Stimulated activated CD8-positive, alpha-beta memory T cell treated with anti-CD3 and anti-CD28 coated beads, Interleukin-4, amount 100 ng/mL, for 48 hours (primary cell): ENCODE data around the gene CHST5.
A peak's percentile ranks its signal among the peaks of the same experiment; 100 is the strongest.

ENCODE experiments used
- DNase-seq: peaks from one replicate; pipeline ENCODE4 v3.0.0-alpha.2; 2020

The CHST5 gene

DNA sequence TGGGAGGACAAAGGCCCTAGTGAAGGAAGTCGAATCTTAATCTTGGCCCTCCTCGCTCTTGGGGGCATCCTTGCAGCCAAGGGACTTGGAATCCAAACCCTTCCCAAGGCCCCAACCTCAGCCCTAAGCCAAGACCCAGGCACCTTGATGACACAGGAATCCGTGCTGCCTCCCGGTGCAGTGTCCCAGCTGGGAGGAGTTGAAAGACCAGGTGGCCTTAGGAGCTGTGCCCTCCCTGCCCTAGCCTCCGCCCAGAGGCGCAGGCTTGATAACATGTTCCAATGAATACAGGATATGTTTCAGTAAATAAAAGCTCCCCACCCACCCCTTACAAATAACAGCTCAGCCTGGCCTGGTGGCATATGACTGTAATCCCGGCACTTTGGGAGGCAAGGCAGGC lies at the start of gene CHST5:
Gene CHST5, minus strand, starts transcription at position 208 of the 400 bp plus-strand sequence. CDS start 5,724 bp downstream, outside the sequence.
- DNase-seq, result no peak

DNA sequence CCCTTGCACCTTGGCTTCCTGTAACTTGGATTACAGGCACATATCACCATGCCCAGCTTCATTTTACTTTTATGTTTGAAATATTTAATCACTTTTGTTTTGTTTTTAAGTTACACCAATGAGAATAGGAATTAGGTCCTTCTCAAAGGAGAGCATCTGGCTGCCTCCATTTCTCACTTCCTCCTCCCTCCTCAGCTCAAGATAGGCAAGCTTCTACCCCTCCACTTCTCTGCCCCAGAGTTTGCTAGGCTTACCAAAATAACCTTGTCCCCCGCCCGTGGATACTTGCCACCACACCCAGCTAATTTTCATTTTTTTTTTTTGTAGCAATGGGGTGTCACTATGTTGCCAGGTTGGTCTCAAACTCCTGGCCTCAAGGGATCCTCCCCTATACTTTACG lies 48.2 kb upstream of the CHST5 start:
- no peak for DNase-seq

DNA sequence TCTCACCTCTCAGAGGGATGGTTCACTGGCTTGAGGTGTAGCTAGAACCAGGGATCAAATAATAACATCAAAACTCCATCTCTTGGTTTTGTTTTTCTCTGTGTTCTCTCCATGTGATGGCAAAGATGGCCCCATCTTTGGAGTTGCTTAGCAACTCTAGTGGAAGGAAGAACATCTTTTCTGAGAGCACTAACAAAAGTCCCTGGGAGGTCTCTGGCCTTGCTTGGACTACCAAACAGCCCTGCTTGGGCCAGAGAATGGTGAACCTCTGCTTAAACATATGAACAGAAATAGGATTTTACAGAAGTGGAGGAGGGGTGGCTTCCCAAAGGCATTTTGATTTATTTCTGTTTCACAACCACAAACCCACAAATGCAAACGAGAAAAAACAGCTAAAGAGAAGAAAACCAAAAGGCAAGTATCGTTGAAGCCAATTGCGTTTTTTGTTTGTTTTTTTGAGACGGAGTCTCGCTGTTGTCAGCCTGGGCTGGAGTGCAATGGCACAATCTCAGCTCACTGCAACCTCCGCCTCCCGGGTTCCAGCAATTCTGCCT lies 43.5 kb upstream of the CHST5 start:
- DNase-seq, result no peak

DNA sequence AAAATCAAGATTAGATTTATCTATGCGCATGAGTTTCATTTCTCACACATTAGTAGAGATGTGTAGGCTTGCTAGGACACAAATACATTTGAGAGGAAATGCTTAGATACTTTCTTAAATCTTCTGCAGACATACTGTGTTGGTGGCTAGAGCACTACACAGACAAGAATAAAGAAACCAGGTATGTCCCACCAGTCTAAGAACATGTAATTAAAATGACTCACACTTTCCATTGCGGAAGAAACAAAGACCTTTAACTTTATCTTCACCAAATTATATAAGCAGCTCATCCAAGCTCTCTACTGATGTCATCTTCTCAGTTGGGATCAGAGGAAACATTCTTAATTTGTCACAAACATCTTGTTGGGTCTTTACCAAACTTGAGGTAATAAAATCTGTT lies 42.8 kb upstream of the CHST5 start:
- DNase-seq, result no peak

DNA sequence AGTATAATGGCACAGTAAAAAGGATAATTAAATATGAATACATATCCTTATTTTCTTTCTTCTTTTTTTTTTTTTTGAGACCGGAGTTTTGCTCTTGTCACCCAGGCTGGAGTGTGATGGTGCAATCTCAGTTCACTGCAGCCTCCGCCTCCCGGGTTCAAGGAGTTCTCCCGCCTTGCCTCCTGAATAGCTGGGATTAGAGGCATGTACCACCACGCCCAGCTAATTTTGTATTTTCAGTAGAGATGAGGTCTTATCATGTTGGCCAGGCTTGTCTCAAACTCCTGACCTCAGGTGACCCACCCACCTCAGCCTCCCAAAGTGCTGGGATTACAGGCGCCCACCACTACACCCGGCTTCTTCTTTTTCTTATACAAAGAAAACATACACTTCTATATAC lies 42.3 kb upstream of the CHST5 start:
- DNase-seq, result no peak

DNA sequence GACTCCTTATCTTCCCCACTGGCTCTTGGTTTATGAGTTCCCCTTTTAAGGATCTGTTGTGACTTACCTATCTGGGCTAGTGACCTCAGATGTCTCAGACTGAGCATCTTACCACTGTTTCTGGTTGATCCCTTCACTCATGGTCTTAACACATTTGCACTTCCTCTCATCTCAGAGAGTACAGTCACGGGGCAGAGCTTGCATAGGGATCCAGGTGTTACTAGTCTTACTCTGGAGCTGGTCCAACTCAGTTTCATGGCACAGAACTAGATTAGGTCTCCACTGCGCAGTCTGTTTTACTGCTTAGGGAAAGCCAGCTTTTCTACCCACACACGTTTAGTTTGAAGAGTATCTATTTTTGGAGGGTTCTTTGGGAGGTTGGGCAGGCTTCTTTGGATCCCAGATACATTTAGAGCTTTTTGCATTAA lies 40.5 kb upstream of the CHST5 start:
- no peak for DNase-seq

DNA sequence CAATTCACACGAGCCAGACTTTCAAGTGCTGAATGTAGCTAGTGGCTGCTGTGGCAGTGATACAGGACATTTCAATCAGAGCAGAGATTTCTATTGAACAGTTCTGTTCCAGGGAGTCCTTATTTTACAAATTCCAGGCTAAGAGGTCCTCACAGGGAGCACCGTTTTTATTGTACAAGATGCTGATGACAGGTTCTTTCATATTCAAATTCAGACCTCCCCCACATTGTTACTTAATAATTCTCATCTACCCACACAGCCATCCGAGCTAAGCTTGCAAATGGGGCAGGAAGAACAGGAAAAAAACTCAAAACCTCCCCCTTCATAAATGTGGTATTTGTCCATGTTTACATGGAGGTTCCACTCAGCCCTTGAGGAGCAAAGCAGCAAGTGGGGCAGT lies 40.0 kb upstream of the CHST5 start:
- DNase-seq, result no peak

DNA sequence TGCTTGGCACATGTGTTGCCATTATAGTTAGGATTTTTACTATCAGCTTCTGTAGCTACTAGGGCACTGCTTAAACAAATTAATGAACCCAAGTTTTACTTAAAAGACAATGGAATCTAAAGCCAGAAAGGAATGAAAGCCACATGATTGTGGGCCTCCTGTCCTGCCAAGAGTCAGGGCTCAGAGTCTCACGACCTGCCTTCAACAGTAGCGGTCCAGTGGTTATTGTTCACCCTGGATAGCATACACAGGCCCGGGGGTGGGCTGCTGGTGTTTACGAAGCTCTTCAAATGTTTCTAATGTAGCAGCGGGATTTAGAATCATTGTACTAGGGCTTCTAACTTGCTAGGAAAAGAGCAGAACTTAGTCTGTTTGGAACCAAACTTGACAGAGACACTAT lies 38.0 kb upstream of the CHST5 start:
- no peak for DNase-seq

DNA sequence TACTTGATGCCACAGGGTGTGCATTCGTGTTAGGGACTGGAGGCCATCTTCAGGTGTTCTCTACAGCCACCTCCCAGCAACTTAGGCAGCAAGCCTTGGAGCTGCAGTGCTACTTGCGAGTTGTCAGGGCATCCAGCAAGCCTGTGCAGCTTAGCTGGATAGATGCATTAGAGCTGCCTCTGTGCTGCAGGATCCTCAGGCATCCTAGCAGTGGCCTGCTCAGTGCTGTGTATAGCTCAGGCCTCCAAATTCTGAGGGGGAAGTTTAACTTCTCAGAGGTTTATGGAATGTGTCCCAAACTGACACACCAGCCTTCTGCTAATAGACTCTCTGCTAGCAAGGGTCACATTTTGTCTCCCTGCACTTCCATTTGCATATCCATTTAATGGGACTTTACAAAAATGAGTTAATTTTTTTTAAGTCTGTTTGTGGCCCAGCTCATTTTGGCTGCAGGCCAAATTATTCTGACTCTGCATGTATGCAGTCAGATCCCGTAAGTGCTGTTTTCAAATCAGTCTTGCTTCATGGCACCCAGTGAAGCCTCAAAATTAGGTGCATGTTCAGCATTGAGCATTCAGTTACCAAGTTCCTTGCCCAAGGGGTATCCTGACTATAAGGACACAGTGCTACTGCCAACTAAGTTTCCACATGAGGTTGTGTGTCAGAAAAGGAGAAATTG lies 37.1 kb upstream of the CHST5 start:
- no peak for DNase-seq

DNA sequence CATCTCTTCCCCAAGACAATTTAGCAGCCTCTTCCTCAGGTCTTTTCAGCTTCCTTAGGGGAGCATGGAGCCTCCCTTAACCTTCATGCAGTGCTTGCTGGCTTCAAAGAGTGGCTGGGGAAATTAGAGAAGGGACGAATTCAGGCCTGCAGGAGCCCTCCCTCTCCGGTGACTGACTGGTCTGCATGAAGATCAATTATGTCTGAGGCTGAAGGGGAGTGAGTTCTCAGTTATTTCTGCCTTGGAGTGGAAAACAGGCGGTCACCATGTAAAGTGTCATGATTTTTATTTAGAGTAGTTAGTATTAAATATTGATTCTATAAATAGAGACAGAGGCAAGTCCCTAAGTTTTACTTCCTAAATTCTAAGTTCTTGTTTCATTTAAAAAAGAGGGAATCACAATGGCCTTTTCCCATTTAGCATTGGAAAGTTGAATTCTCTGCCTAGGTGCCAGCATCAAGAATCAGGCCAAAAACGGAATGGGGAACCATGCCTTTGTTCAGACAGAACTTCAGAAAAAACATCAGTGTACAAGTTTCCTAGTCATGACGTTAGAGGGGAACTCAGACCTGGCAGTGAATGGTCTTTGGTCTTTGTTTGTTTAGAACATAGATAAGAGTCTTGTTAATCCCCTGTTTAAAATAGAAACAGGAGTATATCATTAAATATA lies 34.6 kb upstream of the CHST5 start:
- no peak for DNase-seq

DNA sequence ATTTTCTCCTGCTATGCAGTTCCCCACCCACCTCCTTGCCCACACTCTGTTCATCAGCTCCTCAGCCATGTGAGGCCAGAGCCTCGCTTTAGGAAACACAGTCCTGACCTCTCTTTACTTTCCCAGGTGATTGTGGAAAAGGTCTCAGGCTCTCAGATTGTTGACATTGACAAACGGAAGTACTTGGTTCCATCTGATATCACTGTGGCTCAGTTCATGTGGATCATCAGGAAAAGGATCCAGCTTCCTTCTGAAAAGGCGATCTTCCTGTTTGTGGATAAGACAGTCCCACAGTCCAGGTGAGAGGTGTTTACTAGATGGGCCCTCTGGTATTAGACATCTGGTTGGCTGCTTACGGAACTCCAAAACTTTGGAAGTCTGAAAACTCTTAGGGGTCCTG lies 32.0 kb upstream of the CHST5 start:
- no peak for DNase-seq

DNA sequence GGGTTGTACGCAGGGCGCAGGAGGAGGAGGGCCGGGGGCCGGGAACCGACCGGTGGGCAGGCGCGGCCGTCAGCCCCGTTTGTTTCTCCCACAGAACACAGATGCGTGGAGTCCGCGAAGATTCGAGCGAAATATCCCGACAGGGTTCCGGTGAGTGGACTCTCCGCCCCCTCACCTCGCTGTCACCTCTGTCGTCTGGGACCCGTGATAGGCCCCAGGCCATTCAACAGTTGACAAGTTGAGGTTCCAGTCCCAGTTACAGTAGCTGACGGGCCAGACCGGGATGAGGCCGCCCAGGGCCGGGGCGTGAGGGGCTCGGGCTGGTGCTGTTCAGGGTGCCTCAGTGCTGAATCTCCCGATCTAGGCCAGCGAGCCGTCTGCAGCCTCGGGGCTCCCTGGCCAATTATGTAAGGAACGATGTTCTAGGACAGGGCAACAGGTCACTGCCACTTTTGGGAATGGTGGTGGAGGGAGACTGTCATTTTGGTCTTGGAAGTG lies 30.9 kb upstream of the CHST5 start:
- peak; percentile 41 for DNase-seq

DNA sequence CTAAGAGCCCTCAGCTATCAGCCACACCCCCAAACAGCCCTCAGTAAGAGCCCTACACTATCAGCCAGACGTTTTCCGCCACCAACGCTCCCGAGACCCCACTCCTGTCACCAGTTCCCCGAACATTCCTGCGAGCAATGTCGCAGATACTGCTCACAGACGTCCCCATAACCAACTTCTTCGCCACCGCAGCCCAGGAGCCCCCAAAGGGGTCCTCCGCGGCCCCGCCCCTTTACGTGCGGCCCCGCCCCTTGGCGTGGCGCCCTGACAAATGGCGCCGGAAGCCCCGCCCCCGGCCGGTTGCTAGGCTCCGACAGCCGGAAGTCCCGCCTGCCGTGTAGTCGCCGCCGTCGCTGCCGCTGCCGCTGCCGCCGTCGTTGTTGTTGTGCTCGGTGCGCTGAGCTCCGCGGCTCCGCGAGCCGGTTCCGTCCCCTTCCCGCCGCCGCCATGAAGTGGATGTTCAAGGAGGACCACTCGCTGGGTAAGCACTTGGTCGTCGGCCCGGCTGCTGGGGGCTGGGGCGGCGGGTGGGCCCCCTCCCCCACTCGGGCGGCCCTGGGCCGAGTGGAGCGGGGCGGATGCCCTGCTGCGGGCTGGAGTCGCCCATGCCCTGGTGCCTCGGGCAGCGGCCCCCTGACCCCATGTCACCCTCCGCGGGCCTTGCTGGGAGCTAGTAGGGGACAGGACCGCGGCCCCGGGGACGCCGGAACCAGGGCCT lies 30.3 kb upstream of the CHST5 start, which contains the start of gene GABARAPL2:
Gene GABARAPL2, plus strand, starts transcription at position 340 of the 718 bp plus-strand sequence. Its CDS starts 108 bp downstream, at position 448.
- peak; percentile 95 for DNase-seq

DNA sequence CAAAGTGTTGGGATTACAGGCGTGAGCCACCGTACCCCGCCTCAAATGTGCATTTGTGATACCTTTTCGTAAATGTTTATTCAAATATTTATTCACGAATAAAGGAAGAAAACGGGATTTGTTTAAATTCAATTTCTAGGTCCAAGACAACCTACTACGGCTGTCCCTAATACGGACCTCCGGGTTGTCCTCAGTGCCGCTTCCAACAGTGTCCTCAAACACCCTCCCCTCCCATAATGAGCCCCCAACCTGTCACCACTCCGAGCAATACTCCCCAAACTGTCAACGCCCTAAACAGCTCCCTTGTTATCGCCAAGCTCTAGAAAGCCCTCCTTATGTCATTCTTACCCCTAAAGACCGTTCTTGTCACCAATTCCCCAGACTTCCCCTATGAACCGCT lies 29.7 kb upstream of the CHST5 start:
- no peak for DNase-seq

DNA sequence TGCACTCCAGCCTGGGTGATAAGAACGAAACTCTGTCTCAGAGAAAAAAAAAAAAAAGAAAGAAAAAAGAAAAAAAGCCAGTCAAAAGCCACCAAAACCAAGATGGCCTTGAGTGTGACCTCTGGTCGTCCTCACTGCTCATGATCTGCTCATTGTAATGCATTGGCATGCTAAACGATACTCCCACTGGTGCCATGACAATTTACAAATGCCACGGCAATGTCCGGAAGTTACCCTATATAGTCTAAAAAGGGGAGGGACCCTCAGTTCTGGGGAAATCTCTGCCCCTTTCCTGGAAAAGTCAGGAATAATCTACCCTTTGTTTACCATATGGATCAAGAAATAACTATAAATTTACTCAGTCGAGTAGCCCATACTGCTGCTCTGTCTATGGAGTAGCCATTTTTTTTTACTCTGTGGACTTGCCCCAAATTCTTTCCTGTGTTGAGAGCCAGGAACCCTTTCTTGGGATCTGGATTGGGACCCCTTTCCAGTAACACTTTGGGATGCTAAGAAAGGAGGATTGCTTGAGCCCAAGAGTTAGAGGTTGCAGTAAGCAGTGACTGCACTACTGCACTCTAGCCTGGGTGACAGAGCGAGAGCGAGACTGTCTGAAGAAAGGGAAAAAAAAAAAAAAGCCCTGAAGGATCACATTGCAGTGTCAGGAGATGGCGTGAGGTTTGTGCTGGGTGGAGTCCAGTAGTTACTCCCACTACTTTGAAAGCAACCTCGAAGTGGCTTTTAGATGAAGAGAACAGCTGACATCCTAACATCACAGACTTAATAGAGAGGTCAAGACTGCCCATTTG lies 23.9 kb upstream of the CHST5 start:
- no peak for DNase-seq

DNA sequence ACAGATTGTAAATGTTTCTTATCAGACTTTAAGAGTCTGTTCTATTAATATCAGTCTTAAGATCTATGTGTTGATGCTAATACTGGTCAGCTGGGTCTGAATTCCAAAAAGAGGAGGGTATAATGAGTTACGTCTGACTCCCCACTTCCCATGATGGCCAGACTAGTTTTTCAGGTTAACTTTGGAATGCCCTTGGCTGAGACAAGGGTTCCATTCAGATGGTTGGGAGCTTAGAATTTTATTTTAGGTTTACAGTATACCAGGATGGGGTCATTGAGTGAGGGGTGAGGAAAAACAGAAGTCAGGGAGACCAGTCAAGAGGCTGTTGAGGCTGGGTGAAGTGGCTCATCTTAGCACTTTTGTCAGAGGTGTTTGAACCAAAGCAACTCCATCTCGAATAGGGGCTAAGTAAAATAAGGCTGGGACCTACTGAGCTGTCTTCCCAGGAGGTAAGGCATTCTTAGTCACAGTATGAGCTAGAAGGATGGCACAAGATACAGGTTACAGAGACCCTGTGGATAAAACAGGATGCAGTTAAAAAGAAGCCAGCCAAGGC lies 23.0 kb upstream of the CHST5 start:
- DNase-seq, result no peak

DNA sequence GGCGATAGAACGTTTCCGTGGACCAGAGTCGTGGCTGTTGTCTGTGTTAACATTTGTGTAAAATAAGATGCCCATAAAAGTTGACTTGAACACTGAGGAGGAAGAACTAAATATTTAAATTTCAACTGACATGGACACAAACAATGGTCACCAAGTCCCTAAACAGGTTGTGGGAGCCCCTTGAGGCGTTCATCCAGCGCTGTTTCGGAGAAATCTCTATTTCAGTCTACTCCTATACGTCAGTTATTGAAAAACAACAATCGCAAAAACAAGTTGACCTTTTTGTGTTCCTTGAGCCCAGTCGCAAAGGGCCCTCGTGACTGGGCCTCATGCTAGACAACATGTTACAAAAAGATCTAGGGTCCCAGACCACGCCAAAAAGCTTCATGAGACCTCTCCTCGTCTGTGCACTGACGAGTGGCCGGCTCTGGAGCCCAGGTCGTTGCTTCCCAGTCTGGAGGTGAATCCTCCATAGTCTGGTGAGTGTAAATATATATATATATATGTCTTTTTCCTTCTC lies 20.6 kb upstream of the CHST5 start:
- DNase-seq, result no peak

DNA sequence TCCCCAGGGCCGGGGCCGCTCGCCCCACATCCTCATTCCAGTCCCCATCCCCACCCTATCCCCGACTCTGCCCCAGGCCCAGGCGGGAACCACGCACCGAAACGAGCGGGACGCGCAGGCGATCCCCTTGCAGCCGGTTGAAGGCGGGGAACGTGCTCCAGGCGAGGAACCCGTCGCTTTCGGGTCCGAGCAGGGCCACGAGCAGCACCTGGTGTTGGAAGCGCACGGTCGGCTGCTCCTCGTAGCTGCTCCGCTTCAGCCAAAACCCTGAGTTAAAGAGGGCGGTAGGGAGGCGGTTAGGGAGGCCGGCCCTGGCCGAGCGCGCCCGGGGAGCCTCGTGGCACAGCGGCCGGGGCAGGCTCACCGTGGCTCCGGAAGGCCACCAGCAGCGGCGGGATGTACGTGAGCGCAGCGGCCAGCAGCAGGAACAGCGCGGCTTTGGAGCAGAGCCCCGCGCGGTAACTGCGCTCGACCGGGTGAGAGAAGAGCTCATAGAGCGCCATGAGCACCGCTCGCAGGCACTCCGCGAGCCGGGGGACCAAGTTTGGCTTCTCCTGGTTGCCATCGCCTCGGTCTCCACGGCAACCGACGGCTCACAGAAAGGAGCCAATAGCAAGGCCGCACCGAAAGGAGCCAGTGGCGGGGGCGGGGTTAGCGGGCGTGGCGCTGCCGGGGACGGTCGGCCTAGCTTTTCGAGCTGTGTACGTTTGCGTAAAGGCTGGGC lies 20.0 kb upstream of the CHST5 start, which contains the start of gene TMEM231:
Gene TMEM231, minus strand, starts transcription at position 546 of the 724 bp plus-strand sequence. Its CDS starts 43 bp downstream, at position 503.
- DNase-seq, result peak; percentile 98

DNA sequence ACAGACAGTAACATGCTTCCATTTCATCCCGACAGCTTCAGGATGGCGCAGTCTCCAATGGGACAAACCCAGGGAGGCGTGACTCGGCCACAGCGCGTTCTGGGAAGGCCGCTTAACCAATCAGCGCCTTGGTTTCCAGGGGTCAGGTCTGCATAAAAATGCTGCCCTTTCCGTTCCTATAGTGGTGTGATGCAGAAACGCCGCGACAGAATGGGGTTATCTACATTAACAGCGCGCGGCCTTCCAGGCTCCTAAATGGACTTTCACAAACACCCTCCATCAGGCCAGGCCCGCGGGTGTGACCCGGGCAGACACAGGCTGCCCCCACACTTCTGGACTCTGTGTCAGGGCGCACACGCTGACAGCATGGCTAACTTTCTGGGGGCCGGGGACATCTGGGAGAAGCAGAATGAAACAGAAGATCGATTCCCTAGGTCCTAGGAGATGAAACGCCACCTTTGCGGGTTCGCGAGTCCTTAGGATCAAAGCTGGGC lies 19.4 kb upstream of the CHST5 start:
- DNase-seq, result peak; percentile 45

DNA sequence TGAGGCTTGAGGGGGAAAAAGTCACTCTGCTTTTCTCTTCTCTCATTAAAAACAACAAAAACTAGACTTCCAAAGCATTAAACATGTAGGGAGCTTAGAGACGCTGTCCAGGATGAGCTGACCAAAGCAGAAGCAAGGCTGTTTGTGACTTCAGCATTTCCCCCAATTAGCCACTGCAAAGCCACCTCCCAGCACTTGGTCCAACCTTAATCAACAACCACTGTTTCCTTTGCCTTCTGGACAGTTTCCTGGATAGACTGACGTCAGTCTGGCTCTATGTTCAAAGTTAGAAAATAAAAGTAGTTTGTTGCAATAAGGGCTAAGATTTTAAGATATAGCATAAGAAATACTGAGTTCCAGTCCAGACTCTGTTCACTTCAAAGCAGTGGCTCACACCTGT lies 17.0 kb upstream of the CHST5 start:
- no peak for DNase-seq

DNA sequence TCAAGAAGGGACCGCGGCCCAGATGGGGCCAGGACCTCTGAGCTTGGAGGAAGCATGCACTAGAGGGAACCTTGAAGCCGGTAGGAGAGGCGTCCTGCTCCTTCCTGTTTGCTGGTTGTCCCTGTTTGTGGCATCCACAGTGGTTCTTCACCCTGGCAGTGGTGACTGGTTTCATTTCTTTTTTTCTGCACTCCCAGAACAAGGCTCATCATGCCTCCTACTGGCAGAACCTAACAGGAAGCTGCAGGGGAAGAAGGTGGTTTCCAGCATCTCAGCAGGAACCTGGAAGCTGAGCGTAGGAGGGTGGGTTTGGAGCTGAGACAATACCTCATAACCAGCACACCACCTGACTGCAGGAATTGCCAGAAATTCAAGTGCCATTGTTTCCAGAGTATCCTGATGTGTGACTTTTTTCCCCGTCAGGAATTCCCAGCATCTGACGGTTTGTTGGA lies 14.3 kb upstream of the CHST5 start:
- peak; percentile 30 for DNase-seq
